GM18520 (cell line): ENCODE measurements around the gene MARCHF2.
"Not testable (repeated sequence)": the region's sequence is repeated elsewhere in the genome, so short reads cannot be mapped to it uniquely, and the experiment has no call there.

Experiments
- ATAC-seq: cut with Tn5 transposase; IDR thresholded peaks from one replicate; pipeline ENCODE4 v1.9.1; 2021; ENCODE audit not compliant: unreplicated experiment

Gene MARCHF2, protein sequence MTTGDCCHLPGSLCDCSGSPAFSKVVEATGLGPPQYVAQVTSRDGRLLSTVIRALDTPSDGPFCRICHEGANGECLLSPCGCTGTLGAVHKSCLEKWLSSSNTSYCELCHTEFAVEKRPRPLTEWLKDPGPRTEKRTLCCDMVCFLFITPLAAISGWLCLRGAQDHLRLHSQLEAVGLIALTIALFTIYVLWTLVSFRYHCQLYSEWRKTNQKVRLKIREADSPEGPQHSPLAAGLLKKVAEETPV

DNA sequence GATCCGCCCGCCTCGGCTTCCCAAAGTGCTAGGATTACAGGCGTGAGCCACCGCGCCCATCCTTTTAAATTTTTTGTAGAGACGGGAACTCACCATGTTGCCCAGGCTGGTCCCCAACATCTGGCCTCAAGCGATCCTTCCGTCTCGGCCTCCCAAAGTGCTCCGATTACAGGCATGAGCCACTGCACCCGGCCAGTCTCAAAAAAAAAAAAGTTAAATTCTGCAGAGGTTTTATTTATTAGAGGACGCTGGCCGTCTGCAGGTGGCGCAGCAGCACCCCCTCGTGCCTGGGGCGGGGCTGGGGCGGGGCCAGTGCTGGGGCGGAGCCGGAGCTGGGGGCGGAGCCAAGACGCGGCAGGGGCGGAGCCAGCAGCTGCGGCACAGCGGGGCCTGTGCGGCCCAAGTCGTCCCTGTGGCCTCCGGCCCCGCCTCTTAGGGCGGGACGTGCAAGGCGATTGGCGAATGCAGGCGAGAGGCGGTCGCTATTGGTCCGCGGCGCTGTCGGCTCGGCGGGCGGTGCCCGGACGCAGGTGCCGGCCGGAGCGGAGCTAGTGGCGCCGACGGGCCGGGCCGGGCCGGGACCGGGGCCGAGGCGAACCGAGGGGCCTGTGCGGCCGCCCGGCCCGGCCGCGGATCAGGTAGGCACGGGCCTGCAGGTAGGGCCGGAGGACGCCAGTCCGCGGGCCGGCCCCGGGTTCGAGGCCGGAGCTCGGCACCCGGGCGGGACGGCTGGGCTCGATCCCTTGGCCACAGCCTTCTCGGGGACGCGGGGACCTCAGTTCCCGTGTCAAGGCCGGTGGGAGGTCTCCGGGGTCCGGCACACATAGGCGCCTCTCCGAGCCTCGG is at the start of gene MARCHF2:
Gene MARCHF2, plus strand, starts transcription at position 523 of the 846 bp plus-strand sequence. CDS start 8,536 bp downstream, outside the sequence.
- peak; percentile 100 for ATAC-seq

DNA sequence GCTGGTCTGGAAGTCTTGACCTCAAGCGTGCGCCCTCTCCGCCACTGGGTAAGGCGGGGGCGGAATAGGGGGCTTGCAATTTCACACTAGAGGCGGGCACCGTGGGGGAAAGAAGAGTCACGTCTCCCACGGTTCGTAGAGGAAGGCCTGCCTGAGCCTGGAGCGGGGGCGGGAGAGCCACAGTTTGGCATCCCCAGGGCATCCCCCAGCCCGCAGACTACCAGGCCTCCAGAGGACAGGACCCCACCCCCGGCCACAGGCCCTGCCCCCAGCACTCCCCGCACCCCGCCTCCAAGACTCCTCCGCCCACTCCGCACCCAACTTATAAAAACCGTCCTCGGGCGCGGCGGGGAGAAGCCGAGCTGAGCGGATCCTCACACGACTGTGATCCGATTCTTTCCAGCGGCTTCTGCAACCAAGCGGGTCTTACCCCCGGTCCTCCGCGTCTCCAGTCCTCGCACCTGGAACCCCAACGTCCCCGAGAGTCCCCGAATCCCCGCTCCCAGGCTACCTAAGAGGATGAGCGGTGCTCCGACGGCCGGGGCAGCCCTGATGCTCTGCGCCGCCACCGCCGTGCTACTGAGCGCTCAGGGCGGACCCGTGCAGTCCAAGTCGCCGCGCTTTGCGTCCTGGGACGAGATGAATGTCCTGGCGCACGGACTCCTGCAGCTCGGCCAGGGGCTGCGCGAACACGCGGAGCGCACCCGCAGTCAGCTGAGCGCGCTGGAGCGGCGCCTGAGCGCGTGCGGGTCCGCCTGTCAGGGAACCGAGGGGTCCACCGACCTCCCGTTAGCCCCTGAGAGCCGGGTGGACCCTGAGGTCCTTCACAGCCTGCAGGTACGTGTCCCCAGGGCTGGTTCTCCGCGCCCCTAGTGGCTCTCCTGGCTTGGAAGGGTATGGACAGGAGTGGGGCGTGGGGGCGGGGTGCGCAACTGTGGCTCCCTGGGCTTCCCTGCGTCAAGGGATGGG is 49.0 kb upstream of the MARCHF2 start, which contains the start of gene ANGPTL4:
Gene ANGPTL4, plus strand, starts transcription at position 353 of the 969 bp plus-strand sequence. Its CDS starts 167 bp downstream, at position 520.
- ATAC-seq = no peak

DNA sequence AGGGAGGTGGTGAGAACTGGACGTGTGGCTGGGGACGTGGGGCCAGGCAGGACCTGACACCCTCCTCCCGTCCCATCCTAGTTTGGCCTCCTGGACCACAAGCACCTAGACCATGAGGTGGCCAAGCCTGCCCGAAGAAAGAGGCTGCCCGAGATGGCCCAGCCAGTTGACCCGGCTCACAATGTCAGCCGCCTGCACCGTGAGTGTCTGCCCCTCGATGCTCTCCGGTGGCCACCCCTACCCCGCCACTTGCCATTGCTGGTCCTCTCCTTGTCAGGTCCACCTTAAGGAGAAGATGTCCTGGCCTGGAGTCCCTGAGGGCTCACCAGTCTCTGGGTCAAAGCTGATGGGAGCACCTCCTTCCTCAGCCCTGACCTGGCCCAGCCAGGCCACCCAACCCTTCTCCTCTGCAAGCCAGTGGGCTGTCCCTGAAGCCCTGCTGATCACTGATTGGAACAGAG is 47.0 kb upstream of the MARCHF2 start:
- no peak for ATAC-seq

DNA sequence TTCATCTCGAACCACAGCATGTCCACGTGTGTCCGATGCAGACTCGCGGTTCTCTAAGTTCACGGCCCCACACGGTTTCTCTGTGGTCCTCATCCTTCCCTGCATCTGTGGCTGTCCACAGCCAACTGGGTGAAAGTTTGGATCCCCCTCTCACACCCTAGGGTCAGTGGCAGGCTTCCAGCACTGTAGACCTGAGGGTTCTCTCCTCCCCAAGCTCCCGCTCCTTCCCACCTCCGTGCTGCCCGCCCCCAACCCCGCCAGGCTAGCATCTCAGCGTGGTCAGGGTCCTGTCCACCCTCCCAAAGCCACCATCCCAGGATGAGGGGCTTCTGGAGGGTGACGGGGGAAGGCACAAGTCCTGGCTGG is 46.2 kb upstream of the MARCHF2 start:
- no peak for ATAC-seq

DNA sequence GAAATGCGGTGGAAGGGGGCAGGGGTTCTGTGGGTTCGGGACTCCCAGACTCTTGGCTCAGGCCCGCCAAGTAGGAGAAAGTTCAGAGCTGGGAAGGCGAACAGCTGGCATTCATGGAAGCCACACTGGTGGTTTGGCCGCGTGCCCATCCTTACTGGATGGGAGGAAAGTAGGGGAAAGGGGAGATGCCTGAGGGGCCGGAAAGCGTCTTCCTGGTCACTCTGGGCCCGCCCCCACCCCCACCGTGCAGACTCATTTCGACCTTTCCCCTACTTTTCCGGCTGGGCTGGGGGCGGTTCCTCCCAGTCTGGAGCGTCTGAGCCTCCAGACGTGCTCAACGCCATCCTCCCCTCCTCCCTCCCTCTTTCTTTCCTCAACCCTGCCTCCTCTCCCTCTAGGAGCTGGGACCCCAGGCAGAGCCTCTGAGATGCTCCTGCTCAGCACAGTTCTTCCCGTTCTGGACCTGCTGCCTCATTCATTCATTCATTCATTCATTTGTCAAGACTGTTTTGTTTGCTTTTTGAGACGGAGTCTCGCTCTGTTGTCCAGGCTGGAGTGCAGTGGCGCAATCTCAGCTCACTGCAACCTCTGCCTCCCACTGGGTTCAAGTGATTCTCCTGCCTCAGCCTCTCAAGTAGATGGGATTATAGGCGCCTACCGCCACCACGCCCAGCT is 45.6 kb upstream of the MARCHF2 start:
- ATAC-seq = no peak

DNA sequence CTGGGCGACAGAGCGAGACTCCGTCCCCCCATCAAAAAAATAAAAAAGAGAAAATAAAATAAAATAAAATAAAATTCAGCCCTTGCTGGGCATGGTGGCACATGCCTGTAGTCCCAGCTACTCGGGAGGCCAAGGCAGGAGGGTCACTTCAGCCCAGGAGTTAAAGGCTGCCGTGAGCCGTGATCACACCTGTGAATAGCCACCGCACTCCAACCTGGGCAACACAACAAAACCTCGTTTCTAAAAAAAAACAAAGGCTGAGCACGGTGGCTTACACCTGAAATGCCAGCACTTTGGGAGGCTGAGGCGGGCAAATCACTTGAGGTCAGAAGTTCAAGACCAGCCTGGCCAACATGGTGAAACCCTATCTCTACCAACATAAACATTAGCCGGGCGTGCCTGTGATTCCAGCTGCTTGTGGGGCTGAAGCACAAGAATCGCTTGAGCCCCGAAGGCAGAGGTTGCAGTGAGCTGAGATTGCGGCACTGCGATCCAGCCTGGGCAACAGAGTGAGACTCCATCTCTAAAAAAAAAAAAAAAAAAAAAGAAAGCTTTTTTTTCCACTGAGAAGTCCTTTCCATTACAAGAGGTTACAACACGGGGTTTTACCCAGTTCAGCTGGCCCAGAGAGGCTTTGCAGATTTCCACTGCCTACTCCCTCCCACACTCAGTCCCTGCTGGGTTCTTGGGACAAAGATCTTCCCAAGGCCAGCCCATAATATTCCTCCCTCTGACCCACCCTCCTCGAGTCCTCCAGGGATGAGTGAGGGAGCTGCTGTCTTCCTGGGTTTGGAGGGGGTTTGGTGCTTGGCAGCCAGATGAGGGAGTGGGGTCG is 42.7 kb upstream of the MARCHF2 start:
- no peak for ATAC-seq

DNA sequence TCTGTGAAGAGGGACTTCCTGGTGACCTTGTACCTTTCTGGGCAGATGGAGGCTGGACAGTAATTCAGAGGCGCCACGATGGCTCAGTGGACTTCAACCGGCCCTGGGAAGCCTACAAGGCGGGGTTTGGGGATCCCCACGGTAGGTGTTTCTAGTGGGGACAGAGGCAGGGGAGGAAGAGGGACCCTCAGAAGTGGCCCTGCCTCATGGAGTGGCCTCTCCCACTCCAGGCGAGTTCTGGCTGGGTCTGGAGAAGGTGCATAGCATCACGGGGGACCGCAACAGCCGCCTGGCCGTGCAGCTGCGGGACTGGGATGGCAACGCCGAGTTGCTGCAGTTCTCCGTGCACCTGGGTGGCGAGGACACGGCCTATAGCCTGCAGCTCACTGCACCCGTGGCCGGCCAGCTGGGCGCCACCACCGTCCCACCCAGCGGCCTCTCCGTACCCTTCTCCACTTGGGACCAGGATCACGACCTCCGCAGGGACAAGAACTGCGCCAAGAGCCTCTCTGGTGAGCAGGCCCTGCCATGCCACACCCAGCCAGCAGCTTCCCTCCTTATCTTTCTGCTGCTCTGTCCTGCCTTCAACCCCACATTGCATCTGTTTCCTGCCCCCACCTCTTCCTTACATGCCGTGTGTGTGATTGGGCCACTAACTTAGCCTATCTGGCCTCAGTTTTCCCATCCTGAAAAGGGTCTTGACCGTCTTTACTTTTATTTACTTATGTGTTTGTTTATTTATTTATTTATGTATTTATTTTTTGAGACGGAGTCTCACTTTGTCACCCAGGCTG is 41.9 kb upstream of the MARCHF2 start:
- no peak for ATAC-seq

DNA sequence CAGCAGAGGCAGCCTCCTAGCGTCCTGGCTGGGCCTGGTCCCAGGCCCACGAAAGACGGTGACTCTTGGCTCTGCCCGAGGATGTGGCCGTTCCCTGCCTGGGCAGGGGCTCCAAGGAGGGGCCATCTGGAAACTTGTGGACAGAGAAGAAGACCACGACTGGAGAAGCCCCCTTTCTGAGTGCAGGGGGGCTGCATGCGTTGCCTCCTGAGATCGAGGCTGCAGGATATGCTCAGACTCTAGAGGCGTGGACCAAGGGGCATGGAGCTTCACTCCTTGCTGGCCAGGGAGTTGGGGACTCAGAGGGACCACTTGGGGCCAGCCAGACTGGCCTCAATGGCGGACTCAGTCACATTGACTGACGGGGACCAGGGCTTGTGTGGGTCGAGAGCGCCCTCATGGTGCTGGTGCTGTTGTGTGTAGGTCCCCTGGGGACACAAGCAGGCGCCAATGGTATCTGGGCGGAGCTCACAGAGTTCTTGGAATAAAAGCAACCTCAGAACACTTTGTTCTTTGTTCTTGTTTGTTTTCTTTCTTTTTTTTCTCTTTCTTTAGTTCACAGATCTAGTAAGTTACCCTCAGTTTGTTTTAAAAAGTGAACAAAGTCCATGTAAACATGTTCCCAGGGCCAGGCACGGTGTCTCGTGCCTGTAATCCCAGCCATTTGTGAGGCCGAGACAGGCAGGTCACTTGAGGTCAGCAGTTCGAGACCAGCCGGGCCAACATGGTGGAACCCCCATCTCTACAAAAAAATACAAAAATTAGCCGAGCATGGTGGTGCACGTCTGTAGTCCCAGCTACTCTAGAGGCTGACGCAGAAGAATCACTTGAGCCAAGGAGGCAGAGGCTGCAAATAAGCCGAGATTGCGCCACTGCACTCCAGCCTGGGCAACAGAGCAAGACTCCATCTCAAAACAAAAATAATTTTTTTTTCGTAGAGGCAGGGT is 39.0 kb upstream of the MARCHF2 start:
- no peak for ATAC-seq

DNA sequence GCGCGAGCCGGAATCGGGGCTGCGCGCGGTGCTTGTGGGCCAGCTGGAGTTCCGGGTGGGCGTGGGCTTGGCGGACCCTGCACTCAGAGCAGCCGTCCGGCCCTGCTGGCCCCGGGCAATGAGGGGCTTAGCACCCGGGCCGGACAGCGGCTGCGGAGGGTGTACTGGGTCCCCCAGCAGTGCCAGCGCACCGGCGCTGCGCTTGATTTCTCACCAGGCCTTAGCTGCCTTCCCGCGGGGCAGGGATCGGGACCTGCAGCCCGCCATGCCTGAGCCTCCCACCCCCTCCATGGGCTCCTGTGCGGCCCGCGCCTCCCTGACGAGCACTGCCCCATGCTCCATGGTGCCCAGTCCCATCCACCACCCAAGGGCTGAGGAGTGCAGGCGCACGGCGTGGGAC is 37.3 kb upstream of the MARCHF2 start:
- ATAC-seq = not testable (repeated sequence)

DNA sequence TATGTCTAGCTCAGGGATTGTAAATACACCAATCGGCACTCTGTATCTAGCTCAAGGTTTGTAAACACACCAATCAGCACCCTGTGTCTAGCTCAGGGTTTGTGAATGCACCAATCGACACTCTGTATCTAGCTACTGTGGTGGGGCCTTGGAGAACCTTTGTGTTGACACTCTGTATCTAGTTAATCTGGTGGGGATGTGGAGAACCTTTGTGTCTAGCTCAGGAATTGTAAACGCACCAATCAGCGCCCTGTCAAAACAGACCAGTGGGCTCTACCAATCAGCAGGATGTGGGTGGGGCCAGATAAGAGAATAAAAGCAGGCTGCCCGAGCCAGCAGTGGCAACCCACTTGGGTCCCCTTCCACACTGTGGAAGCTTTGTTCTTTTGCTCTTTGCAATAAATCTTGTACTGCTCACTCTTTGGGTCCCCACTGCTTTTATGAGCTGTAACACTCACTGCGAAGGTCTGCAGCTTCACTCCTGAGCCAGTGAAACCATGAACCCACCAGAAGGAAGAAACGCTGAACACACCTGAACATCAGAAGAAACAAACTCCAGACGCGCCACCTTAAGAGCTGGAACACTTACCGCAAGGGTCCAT is 36.6 kb upstream of the MARCHF2 start:
- not testable (repeated sequence) for ATAC-seq

DNA sequence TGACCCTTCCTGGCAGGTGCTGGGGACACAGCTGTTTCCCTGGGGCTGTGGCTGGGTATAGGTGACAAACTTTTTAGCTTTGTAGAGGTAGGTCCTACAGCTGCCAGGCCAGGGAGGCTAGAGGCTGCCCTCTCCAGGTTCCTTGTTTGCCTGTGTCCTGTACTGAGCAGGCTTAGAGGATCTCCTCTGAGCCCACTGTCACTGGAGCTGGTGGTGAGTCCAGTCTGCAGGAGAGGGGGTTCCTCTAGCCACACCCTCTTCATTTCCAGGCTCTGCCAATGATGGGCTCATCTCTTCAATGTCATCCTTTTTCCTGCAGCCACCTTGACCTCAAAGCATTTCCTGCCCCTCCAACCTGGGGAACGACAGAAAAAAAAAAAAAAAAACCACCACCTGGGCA is 35.5 kb upstream of the MARCHF2 start:
- ATAC-seq = no peak

DNA sequence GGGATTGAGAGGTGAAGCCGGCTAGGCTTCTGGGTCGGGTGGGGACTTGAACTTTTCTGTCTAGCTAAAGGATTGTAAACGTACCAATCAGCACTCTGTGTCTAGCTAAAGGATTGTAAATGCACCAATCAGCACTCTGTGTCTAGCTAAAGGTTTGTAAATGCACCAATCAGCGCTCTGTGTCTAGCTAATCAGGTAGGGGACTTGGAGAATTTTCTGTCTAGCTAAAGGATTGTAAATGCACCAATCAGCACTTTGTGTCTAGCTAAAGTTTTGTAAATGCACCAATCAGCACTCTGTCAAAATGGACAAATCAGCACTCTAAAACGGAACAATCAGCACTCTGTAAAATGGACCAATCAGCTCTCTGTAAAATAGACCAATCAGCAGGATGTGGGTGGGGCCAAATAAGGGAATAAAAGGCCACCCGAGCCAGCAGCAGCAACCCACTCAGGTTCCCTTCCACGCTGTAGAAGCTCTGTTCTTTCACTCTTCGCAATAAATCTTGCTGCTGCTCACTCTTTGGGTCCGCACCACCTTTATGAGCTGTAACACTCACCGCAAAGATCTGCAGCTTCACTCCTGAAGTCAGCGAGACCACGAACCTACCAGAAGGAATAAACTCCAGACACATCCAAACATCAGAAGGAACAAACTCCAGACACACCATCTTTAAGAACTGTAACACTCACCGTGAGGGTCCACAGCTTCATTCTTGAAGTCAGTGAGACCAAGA is 33.8 kb upstream of the MARCHF2 start:
- ATAC-seq = not testable (repeated sequence)

DNA sequence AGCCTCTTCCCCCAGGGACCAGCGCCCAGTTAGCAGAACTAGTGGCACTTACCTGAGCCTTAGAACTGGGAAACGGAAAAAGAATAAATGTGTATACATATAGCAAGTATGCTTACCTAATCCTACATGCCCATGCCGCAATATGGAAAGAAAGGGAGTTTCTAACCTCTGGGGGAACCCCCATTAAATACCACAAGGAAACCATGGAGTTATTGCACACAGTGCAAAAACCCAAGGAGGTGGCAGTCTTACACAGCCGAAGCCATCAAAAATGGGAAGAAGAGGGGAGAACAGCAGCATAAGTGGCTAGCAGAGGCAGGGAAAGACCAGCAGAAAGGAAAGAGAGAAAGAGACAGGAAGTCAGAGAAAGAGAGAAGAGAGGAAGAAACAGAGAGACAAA is 28.5 kb upstream of the MARCHF2 start:
- not testable (repeated sequence) for ATAC-seq

DNA sequence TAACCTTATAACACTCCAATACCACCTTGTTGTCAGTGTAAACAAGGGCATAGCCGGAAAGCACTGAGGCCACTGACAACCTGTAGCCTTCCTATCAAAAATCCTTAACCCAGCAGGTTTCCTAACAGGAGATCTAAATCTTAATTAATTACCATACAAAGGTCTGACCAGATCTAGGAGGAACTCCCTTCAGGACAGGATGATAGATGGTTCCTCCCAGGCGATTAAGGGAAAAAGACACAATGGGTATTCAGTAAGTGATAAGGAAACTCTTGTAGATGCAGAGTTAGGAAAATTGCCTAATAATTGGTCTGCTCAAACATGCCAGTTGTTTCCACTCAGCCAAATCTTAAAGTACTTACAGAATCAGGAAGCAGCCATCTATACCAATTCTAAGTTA is 28.0 kb upstream of the MARCHF2 start:
- not testable (repeated sequence) for ATAC-seq

DNA sequence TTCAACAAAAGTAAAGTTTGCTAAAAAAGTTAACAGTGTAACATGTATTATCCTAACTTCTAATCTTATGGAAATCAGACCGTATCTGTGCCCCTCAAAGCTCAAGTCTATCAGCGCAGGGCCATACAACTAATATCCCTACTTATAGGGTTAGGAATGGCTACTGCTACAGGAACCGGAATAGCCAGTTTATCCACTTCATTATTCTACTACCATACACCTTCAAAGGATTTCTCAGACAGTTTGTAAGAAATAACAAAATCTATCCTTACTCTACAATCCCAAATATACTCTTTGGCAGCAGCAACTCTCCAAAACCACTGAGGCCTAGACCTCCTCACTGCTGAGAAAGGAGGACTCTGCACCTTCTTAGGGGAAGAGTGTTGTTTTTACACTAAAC is 27.5 kb upstream of the MARCHF2 start:
- ATAC-seq = not testable (repeated sequence)

DNA sequence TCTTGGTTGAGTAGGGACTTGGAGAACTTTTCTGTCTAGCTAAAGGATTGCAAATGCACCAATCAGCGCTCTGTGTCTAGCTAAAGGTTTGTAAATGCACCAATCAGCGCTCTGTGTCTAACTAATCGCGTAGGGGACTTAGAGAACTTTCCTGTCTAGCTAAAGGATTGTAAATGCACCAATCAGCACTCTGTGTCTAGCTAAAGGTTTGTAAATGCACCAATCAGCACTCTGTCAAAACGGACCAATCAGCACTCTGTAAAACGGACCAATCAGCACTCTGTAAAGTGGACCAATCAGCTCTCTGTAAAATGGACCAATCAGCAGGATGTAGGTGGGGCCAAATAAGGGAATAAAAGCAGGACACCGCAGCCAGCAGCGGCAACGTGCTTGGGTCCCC is 26.7 kb upstream of the MARCHF2 start:
- not testable (repeated sequence) for ATAC-seq

DNA sequence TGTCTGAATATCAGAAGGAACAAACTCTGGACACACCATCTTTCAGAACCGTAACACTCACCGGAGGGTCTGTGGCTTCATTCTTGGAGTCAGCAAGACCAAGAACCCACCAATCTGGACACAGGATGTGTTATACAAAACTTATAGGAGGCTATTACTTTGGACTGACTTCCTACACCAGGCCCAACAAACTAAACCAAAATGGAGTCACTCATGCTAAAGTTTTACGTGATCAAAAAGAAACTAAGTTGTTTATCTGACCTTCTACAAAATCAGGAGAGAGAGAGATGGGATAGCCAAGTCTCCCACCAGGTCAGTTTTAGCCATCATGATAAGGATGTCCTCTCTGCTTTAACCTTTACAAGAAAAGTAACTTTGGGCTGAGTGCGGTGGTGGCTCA is 26.1 kb upstream of the MARCHF2 start:
- no peak for ATAC-seq
